ENCODE measurements around the gene BRD7. TPM values are rescaled to one million over a fixed set of nuclear protein-coding genes. Genes with fewer than 3 reads are reported as not detected.

Gene BRD7
- total and polyA plus RNA-seq, 2 of the 4 experiments (the other 2 are of a cell fraction) = 24.8 to 29.9 TPM

GRCh38 chr16:50329446-50330189 lies 39.2 kb downstream of the BRD7 start:
- 55% methylated on average over 3 of the region's 11 CpGs; no CpG with 5 or more reads in 1 of the 2 experiments for WGBS, 2 experiments (ENCODE audit: extremely low coverage in 2 of 2, insufficient read length in 1 of 2)
- no TSS peak for BruUV-seq (replicated peaks)

More at GRCh38 chr16:50329446-50330189, 39.2 kb downstream of the BRD7 start:
- Histone ChIP-seq H2AK9ac (replicated peaks; ENCODE audit: low read depth, low read length, poor library complexity) (no peak overlapping the region), H4K5ac (ENCODE audit: low read depth, low read length) (peak overlapping the region; percentile 36; the same call in 1 of the 2 replicates), H3K56ac (ENCODE audit: extremely low read depth, insufficient read depth, low read length) (no peak overlapping the region), H3K9me1 (ENCODE audit: insufficient read depth, low read length) (peaks cover 8% of the 10 kb centered on the region; the same call in 1 of the 2 replicates), H3K9ac (ENCODE audit: low read depth, low read length) (peak overlapping the region; percentile 39; the same call in 1 of the 2 replicates), H3K4me2 (ENCODE audit: low read depth, low read length) (no peak overlapping the region), H3K18ac (ENCODE audit: low read depth, low read length) (no peak overlapping the region; the same call in 1 of the 2 replicates), H3K4me3 (ENCODE audit: insufficient read depth, low read depth, low read length) (no peak overlapping the region), H3K27ac (ENCODE audit: insufficient read depth, low read length) (peak overlapping the region; percentile 16; the same call in 1 of the 2 replicates), H4K8ac (ENCODE audit: low read depth in 2 of 2, low read length in 2 of 2) (no peak overlapping the region), H4K20me1 (ENCODE audit: insufficient read depth, low read length) (peaks cover 12% of the 10 kb centered on the region), H3K4me1 (ENCODE audit: control insufficient read depth, insufficient read depth, low read length) (peaks cover 9% of the 10 kb centered on the region), H3K36me3 (ENCODE audit: control insufficient read depth, insufficient read depth, low read length) (peaks cover 19% of the 10 kb centered on the region), H3K4ac (ENCODE audit: low read depth, low read length) (no peak overlapping the region), H2BK20ac (ENCODE audit: low read depth, low read length) (no peak overlapping the region), H3K23ac (ENCODE audit: low read depth, low read length) (no peak overlapping the region), H3K27me3 (ENCODE audit: control insufficient read depth, insufficient read depth, low read length) (no peaks in the 10 kb centered on the region), H3K9me3 (ENCODE audit: control insufficient read depth, insufficient read depth, low read length) (no peaks in the 10 kb centered on the region; the same call in 1 of the 2 replicates), H2AFZ (replicated peaks; ENCODE audit: low read length, poor library complexity) (no peak overlapping the region), H2BK5ac (ENCODE audit: low read depth, low read length, poor library complexity, severe bottlenecking) (no peak overlapping the region), H3K14ac (replicated peaks; ENCODE audit: low read depth, low read length) (no peak overlapping the region), H2AK5ac (ENCODE audit: low read depth, low read length) (no peak overlapping the region), H4K91ac (ENCODE audit: insufficient read depth, low read depth, low read length) (no peak overlapping the region), H2BK15ac (ENCODE audit: low read depth, low read length) (no peak overlapping the region), H2BK120ac (ENCODE audit: low read depth, low read length) (no peak overlapping the region), H3K79me1 (ENCODE audit: low read depth in 1 of 2, low read length in 2 of 2) (peaks cover 0 to 22% of the 10 kb centered on the region in 2 experiments; a peak in 2 of 4 replicates)
- no peak for DNase-seq
- intact Hi-C loops (cut with micrococcal nuclease) = loop anchor here (10.0 kb wide), 1 partner anchor 415 kb away; the partner anchor contains the start of gene CYLD
- peak; percentile 8; the same call in 1 of the 2 replicates for ATAC-seq (ENCODE audit: low read depth)
- ChIA-PET POLR2A (ENCODE audit: unreplicated experiment) (no interaction called here), CTCF (interaction anchor here (0.6 to 1.4 kb wide), 3 partner anchors 75 to 119 kb away, joined by 3 to 6 read pairs (median 3); no protein-coding TSS in a partner anchor)
- dilution Hi-C loops (cut with HindIII; ENCODE audit: low sequenced_read_pairs, unreplicated experiment) = no loop called here
- in situ Hi-C loops (cut with MboI; ENCODE audit: low sequenced_read_pairs) = no loop called here
- no peak for TF ChIP-seq USF2 (IDR thresholded peaks at IDR 0.05; ENCODE audit: low read depth, low read length)
- TF ChIP-seq MAZ (IDR thresholded peaks at IDR 0.05; ENCODE audit: borderline replicate concordance, low read depth, low read length) = no peak

Measured in IMR-90 (cell line).